Trophoblast cell (in vitro differentiated cells and primary cell): ENCODE measurements around the gene GDI1.

Experiments used
- DNase-seq, 2 donors: peaks; one replicate each; pipeline ENCODE4 v3.0.0-alpha.2; 2016
- H2AFZ ChIP-seq: 2 replicates; pipeline ENCODE4 v1.6.1; 2013; ENCODE audit warnings: low read length, moderate library complexity, mild to moderate bottlenecking; ENCODE audit not compliant: insufficient read depth, poor library complexity
- H2AK5ac ChIP-seq: 2 replicates; pipeline ENCODE4 v1.6.1; 2013; ENCODE audit warnings: mild to moderate bottlenecking, low read length
- H2BK120ac ChIP-seq: 2 replicates; pipeline ENCODE4 v1.6.1; 2013; ENCODE audit warnings: low read length, mild to moderate bottlenecking, moderate library complexity; ENCODE audit not compliant: insufficient read depth, poor library complexity
- H2BK12ac ChIP-seq: 2 replicates; pipeline ENCODE4 v1.6.1; 2013; ENCODE audit warnings: mild to moderate bottlenecking, low read length, moderate library complexity
- H2BK5ac ChIP-seq: 2 replicates; pipeline ENCODE4 v1.6.1; 2013; ENCODE audit warnings: low read length, low read depth, moderate library complexity, mild to moderate bottlenecking; ENCODE audit not compliant: poor library complexity
- H3K14ac ChIP-seq: 2 replicates; pipeline ENCODE4 v1.6.1; 2013; ENCODE audit warnings: mild to moderate bottlenecking, low read length
- H3K18ac ChIP-seq: 2 replicates; pipeline ENCODE4 v1.6.1; 2013; ENCODE audit warnings: mild to moderate bottlenecking, low read length
- H3K23ac ChIP-seq: 2 replicates; pipeline ENCODE4 v1.6.1; 2013; ENCODE audit warnings: low read length
- H3K27ac ChIP-seq: 2 replicates; pipeline ENCODE4 v1.5.1; 2013; ENCODE audit warnings: low read depth, mild to moderate bottlenecking, inconsistent platforms, low read length, moderate library complexity
- H3K27me3 ChIP-seq: 2 replicates; pipeline ENCODE4 v1.6.1; 2013; ENCODE audit warnings: inconsistent platforms, mild to moderate bottlenecking, low read length, moderate library complexity; ENCODE audit not compliant: insufficient read depth
- H3K36me3 ChIP-seq, 2 experiments: 1 replicate in 1 of 2; 2 replicates in 1 of 2; pipeline ENCODE4 v1.6.1; 2013; ENCODE audit warnings: low read length in 2 of 2, mild to moderate bottlenecking in 2 of 2, moderate library complexity in 1 of 2; ENCODE audit not compliant: insufficient read depth in 2 of 2, control insufficient read depth in 1 of 2
- H3K4ac ChIP-seq: 2 replicates; pipeline ENCODE4 v1.6.1; 2013; ENCODE audit warnings: low read depth, mild to moderate bottlenecking, low read length, moderate library complexity
- H3K4me1 ChIP-seq, 2 experiments: 1 replicate in 1 of 2; 2 replicates in 1 of 2; pipeline ENCODE4 v1.6.1; 2013; ENCODE audit warnings: low read length in 2 of 2, mild to moderate bottlenecking in 2 of 2, moderate library complexity in 1 of 2; ENCODE audit not compliant: insufficient read depth in 2 of 2, control insufficient read depth in 1 of 2
- H3K4me2 ChIP-seq: 2 replicates; pipeline ENCODE4 v1.6.1; 2013; ENCODE audit warnings: inconsistent platforms, mild to moderate bottlenecking, low read length, moderate library complexity
- H3K4me3 ChIP-seq: 2 replicates; pipeline ENCODE4 v1.5.1; 2013; ENCODE audit warnings: mild to moderate bottlenecking, low read depth, low read length, inconsistent platforms
- H3K79me1 ChIP-seq: one replicate; pipeline ENCODE4 v1.6.1; 2013; ENCODE audit warnings: low read length
- H3K79me2 ChIP-seq: 2 replicates; pipeline ENCODE4 v1.6.1; 2013; ENCODE audit warnings: low read length, mild to moderate bottlenecking; ENCODE audit not compliant: control insufficient read depth, insufficient read depth, poor library complexity
- H3K9ac ChIP-seq: 2 replicates; pipeline ENCODE4 v1.6.1; 2013; ENCODE audit warnings: mild to moderate bottlenecking, low read length
- H3K9me3 ChIP-seq: 2 replicates; pipeline ENCODE4 v1.6.1; 2013; ENCODE audit warnings: low read depth, mild to moderate bottlenecking, control low read depth, inconsistent platforms, low read length; ENCODE audit not compliant: insufficient read depth
- H4K12ac ChIP-seq: 2 replicates; pipeline ENCODE4 v1.6.1; 2013; ENCODE audit warnings: low read depth, mild to moderate bottlenecking, low read length, moderate library complexity
- H4K8ac ChIP-seq: 2 replicates; pipeline ENCODE4 v1.6.1; 2013; ENCODE audit warnings: low read depth, mild to moderate bottlenecking, low read length, moderate library complexity
- H4K91ac ChIP-seq: one replicate; pipeline ENCODE4 v1.6.1; 2013; ENCODE audit warnings: low read depth, mild to moderate bottlenecking, low read length, moderate library complexity
- WGBS: extraction: QIAGEN DNeasy Blood & Tissue Kit; methylation state at CpG from one replicate; pipeline ENCODE4 v1.1.7; 2013; ENCODE audit warnings: missing lambda C conversion rate; ENCODE audit not compliant: insufficient read length, insufficient coverage; ENCODE audit errors: extremely low coverage; 5-methylcytosine and 5-hydroxymethylcytosine counted together

Gene GDI1

GRCh38 chrX:154486052-154486395, 49.1 kb downstream of the GDI1 start:
- H4K91ac ChIP-seq, result peak overlapping the region; percentile 96
- H3K4me3 ChIP-seq, result peak overlapping the region; percentile 83
- no peak overlapping the region for H3K23ac ChIP-seq
- H2BK5ac ChIP-seq, result peak overlapping the region; percentile 80
- peak overlapping the region; percentile 64 for H4K12ac ChIP-seq
- H2BK120ac ChIP-seq, result peak overlapping the region; percentile 92
- no CpG with 5 or more reads among the region's 35 CpGs for WGBS
- H3K4ac ChIP-seq, result peak overlapping the region; percentile 88
- peak overlapping the region; percentile 90 for H3K14ac ChIP-seq
- H3K4me2 ChIP-seq, result peak overlapping the region; percentile 83
- peak overlapping the region; percentile 24 for H2BK12ac ChIP-seq
- peaks cover 31 to 34% of the 10 kb centered on the region in 2 experiments for H3K36me3 ChIP-seq
- H3K27me3 ChIP-seq, result no peaks in the 10 kb centered on the region
- peak overlapping the region; percentile 92 for H3K27ac ChIP-seq
- H3K9ac ChIP-seq, result peak overlapping the region; percentile 87
- peaks cover 20 to 22% of the 10 kb centered on the region in 2 experiments for H3K4me1 ChIP-seq
- H2AK5ac ChIP-seq, result peak overlapping the region; percentile 88
- peak in 1 of 2 donors; percentile 26 for DNase-seq
- H4K8ac ChIP-seq, result peak overlapping the region; percentile 87
- H3K18ac ChIP-seq, result peak overlapping the region; percentile 92
- peak overlapping the region; percentile 66 for H2AFZ ChIP-seq
- H3K9me3 ChIP-seq, result peaks cover 1% of the 10 kb centered on the region
- peaks cover 14% of the 10 kb centered on the region for H3K79me1 ChIP-seq
- peaks cover 16% of the 10 kb centered on the region for H3K79me2 ChIP-seq

- H3K27ac ChIP-seq, result peak within 1 kb of the TSS; percentile 93
- peak within 1 kb of the TSS; percentile 88 for H2AK5ac ChIP-seq
- peak within 1 kb of the TSS; percentile 64 for H4K12ac ChIP-seq
- peak within 1 kb of the TSS; percentile 88 for H3K4ac ChIP-seq
- peak within 1 kb of the TSS; percentile 92 for H2BK120ac ChIP-seq
- peaks cover 1% of the 10 kb centered on the region for H3K9me3 ChIP-seq
- peak within 1 kb of the TSS; percentile 80 for H2BK5ac ChIP-seq
- H2BK12ac ChIP-seq, result peak within 1 kb of the TSS; percentile 37
- peaks cover 17% of the 10 kb centered on the region for H3K79me1 ChIP-seq
- H3K9ac ChIP-seq, result peak within 1 kb of the TSS; percentile 87
- no peak within 1 kb of the TSS for H3K23ac ChIP-seq
- peak within 1 kb of the TSS; percentile 83 for H3K4me2 ChIP-seq
- H3K27me3 ChIP-seq, result no peaks in the 10 kb centered on the region
- H4K91ac ChIP-seq, result peak within 1 kb of the TSS; percentile 96
- peak within 1 kb of the TSS; percentile 66 for H2AFZ ChIP-seq
- H3K4me3 ChIP-seq, result peak within 1 kb of the TSS; percentile 83
- DNase-seq, result peak; percentile 44 to 49
- H3K18ac ChIP-seq, result peak within 1 kb of the TSS; percentile 92
- peaks cover 31 to 34% of the 10 kb centered on the region in 2 experiments for H3K36me3 ChIP-seq
- no CpG with 5 or more reads among the region's 95 CpGs for WGBS
- H4K8ac ChIP-seq, result peak within 1 kb of the TSS; percentile 87
- H3K14ac ChIP-seq, result peak within 1 kb of the TSS; percentile 90
- H3K79me2 ChIP-seq, result peaks cover 16% of the 10 kb centered on the region
- peaks cover 20 to 22% of the 10 kb centered on the region in 2 experiments for H3K4me1 ChIP-seq
These were observed 49.6 kb downstream of the GDI1 start, which contains the start of gene UBL4A for GRCh38 chrX:154486396-154487207. Gene UBL4A, minus strand, starts transcription at chrX:154486615. Its CDS starts 31 bp downstream, at chrX:154486584.

GRCh38 chrX:154487518-154488290, 50.8 kb downstream of the GDI1 start:
- Histone ChIP-seq H4K8ac (no peak overlapping the region), H3K4ac (peak overlapping the region; percentile 15), H3K18ac (no peak overlapping the region), H3K27ac (peak overlapping the region; percentile 93), H3K14ac (no peak overlapping the region), H3K79me1 (peaks cover 17% of the 10 kb centered on the region), H2BK5ac (no peak overlapping the region), H4K12ac (no peak overlapping the region), H3K36me3 (peaks cover 31 to 34% of the 10 kb centered on the region in 2 experiments), H2AK5ac (peak overlapping the region; percentile 1), H2BK120ac (no peak overlapping the region), H3K4me3 (no peak overlapping the region), H4K91ac (peak overlapping the region; percentile 1), H3K23ac (no peak overlapping the region), H3K9me3 (peaks cover 1% of the 10 kb centered on the region), H3K4me1 (peaks cover 20 to 22% of the 10 kb centered on the region in 2 experiments), H3K9ac (no peak overlapping the region), H2AFZ (no peak overlapping the region), H2BK12ac (no peak overlapping the region), H3K27me3 (no peaks in the 10 kb centered on the region), H3K4me2 (peak overlapping the region; percentile 70), H3K79me2 (peaks cover 16% of the 10 kb centered on the region)
- WGBS, result no CpG with 5 or more reads among the region's 28 CpGs
- DNase-seq, result no peak

- no peak overlapping the region for H3K4ac ChIP-seq
- whole genome bisulfite sequencing, result no CpG with 5 or more reads among the region's 20 CpGs
- no peak overlapping the region for H2AFZ ChIP-seq
- H3K4me1 ChIP-seq, result peaks cover 20 to 22% of the 10 kb centered on the region in 2 experiments
- no peak overlapping the region for H3K27ac ChIP-seq
- no peak overlapping the region for H2AK5ac ChIP-seq
- no peak overlapping the region for H4K12ac ChIP-seq
- no peak overlapping the region for H4K8ac ChIP-seq
- no peak overlapping the region for H3K4me3 ChIP-seq
- no peak overlapping the region for H2BK12ac ChIP-seq
- peaks cover 1% of the 10 kb centered on the region for H3K9me3 ChIP-seq
- peaks cover 16% of the 10 kb centered on the region for H3K79me2 ChIP-seq
- no peak overlapping the region for H2BK5ac ChIP-seq
- peaks cover 17% of the 10 kb centered on the region for H3K79me1 ChIP-seq
- no peak overlapping the region for H4K91ac ChIP-seq
- H3K14ac ChIP-seq, result no peak overlapping the region
- no peaks in the 10 kb centered on the region for H3K27me3 ChIP-seq
- no peak overlapping the region for H3K23ac ChIP-seq
- H3K9ac ChIP-seq, result no peak overlapping the region
- DNase-seq, result no peak
- no peak overlapping the region for H2BK120ac ChIP-seq
- H3K36me3 ChIP-seq, result peaks cover 31 to 34% of the 10 kb centered on the region in 2 experiments
- no peak overlapping the region for H3K4me2 ChIP-seq
- H3K18ac ChIP-seq, result no peak overlapping the region
These were observed 51.6 kb downstream of the GDI1 start for GRCh38 chrX:154488336-154489075.
